CD4-positive, CD25-positive, alpha-beta regulatory T cell (primary cell): Measurements from ENCODE around the gene PRICKLE1. TPM values are rescaled to one million over a fixed set of nuclear protein-coding genes. Genes with fewer than 3 reads are reported as not detected.

Experiments
- ATAC-seq, 2 donors: fragments of 150-1000 bp; cut with Tn5 transposase; one replicate each; pipeline ENCODE4 v1.10.0; 2021; ENCODE audit warnings: low read depth in 2 of 2, moderate number of reproducible peaks in 2 of 2, moderate library complexity in 1 of 2
- DNase-seq, 3 donors: peaks; one replicate each; pipeline versions ENCODE4 v3.0.0 to v3.0.0-alpha.2; 2012 to 2022; ENCODE audit warnings: mixed read lengths in 1 of 3
- H3K27ac ChIP-seq: one replicate; pipeline ENCODE4 v1.7.0; 2013; ENCODE audit warnings: mild to moderate bottlenecking, low read length; ENCODE audit not compliant: insufficient read depth, poor library complexity, severe bottlenecking
- H3K27me3 ChIP-seq: one replicate; pipeline ENCODE4 v1.7.0; 2013; ENCODE audit warnings: low read length; ENCODE audit not compliant: control insufficient read depth, insufficient read depth
- H3K36me3 ChIP-seq: one replicate; pipeline ENCODE4 v1.7.0; 2013; ENCODE audit warnings: mild to moderate bottlenecking, low read length, moderate library complexity; ENCODE audit not compliant: control insufficient read depth, insufficient read depth
- H3K4me1 ChIP-seq: 2 replicates; pipeline ENCODE4 v1.7.0; 2013; ENCODE audit warnings: mild to moderate bottlenecking, low read length; ENCODE audit not compliant: insufficient read depth, control insufficient read depth, poor library complexity, severe bottlenecking
- H3K4me3 ChIP-seq: one replicate; pipeline ENCODE4 v1.7.0; 2013; ENCODE audit warnings: low read depth, mild to moderate bottlenecking, low read length, moderate library complexity
- H3K9me3 ChIP-seq, 2 experiments: 1 replicate in 1 of 2; 2 replicates in 1 of 2; pipeline ENCODE4 v1.7.0; 2013; ENCODE audit warnings: low read length in 2 of 2, mild to moderate bottlenecking in 1 of 2, moderate library complexity in 1 of 2; ENCODE audit not compliant: control insufficient read depth in 2 of 2
- H3K27ac Mint-ChIP-seq, 3 donors: one replicate each; pipeline ENCODE4 v1.8.0; 2020 to 2022; ENCODE audit warnings: mild to moderate bottlenecking in 3 of 3, mixed read lengths in 3 of 3, moderate library complexity in 2 of 3
- H3K27me3 Mint-ChIP-seq: one replicate; pipeline ENCODE4 v1.8.0; 2022; ENCODE audit warnings: mild to moderate bottlenecking, mixed read lengths
- H3K36me3 Mint-ChIP-seq: one replicate; pipeline ENCODE4 v1.8.0; 2020; ENCODE audit warnings: mixed read lengths
- H3K4me1 Mint-ChIP-seq, 4 donors: one replicate each; pipeline ENCODE4 v1.8.0; 2020 to 2022; ENCODE audit warnings: mixed read lengths in 4 of 4, mild to moderate bottlenecking in 1 of 4
- H3K4me3 Mint-ChIP-seq, 4 donors: one replicate each; pipeline ENCODE4 v1.8.0; 2020 to 2022; ENCODE audit warnings: mild to moderate bottlenecking in 4 of 4, mixed read lengths in 4 of 4, moderate library complexity in 3 of 4
- H3K9me3 Mint-ChIP-seq, 7 donors: one replicate each; pipeline ENCODE4 v1.8.0; 2020 to 2022; ENCODE audit warnings: mixed read lengths in 7 of 7, mild to moderate bottlenecking in 3 of 7, moderate library complexity in 2 of 7
- polyA plus RNA-seq, 4 donors: library from polyadenylated mRNA; unstranded; fragments of 300-500 nt; fragmentation: Illumina TruSeq; gene quantifications; one replicate each; pipeline ENCODE4 v1.2.3, GENCODE V29; 2021
- total RNA-seq: library from RNA; stranded (reverse); gene quantifications from one replicate; pipeline ENCODE4 v1.2.3, GENCODE V29; 2022

Gene PRICKLE1
- total and polyA plus RNA-seq, 5 donors from 2014 or later, result 0.05 to 2.2 (median 0.46) TPM; not detected in 1

DNA sequence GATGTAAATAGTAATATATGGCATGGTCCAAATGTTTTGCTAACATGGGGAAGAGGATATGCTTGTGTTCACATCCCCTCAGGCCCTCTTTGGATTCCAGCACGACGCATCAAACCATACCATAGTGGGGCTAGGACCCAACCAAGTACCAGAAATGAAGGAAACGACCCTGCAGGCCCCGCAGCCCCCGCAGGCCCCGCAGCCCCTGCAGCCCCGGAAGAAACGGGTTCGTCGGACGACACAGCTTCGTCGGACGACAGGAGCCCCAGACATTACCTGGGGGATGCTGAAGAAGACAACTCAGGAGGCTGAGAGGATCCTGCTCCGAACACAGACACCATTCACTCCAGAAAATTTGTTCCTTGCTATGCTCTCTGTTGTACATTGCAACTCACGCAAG, 143.7 kb downstream of the PRICKLE1 start:
- Histone ChIP-seq H3K4me3 (no peak overlapping the region), H3K9me3 (peaks cover 3 to 4% of the 10 kb centered on the region in 2 experiments), H3K36me3 (peaks cover 69% of the 10 kb centered on the region), H3K27me3 (no peaks in the 10 kb centered on the region), H3K4me1 (no peaks in the 10 kb centered on the region), H3K27ac (no peak overlapping the region)
- Mint-ChIP-seq H3K27me3 (no peaks in the 10 kb centered on the region), H3K4me1 (no peaks in the 10 kb centered on the region), H3K36me3 (peaks cover 85% of the 10 kb centered on the region), H3K4me3 (no peak overlapping the region), H3K27ac (no peak overlapping the region), H3K9me3 (peaks cover 0 to 11% (median 1%) of the 10 kb centered on the region in 7 donors)
- DNase-seq, result no peak
- no peak for ATAC-seq

DNA sequence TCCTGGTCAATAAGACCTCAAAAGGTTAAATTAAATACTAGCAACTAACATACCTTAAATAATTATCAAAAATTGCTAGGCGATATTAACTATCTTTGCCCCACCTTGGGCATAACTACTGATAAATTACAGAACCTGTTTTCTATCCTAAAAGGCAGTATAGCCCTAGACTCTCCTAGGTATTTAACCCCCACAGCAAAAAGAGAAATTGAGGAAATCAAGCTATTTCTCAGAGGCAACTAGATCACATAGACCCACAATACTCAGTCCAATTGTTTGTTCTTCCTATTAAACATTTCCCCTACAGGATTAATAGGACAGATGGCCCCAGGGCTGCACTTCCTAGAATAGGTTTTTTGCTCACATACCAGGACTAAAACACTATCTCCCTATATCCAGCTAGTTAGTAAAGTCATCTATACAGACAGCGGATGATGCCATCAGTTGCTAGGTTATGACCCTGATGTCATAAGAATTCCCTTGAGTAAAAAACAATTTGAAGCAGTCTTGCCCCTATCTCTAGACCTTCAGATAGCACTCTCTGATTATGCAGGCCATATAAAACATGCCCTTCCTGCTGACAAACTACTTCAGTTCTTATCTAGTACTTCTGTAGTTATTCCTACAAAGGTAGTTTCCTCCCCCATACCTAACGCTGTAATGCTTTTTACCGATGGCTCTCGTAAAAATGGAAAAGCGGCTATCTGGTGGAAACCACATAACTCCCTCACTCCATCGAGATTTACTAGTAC, 145.2 kb downstream of the PRICKLE1 start:
- DNase-seq (no peak), ATAC-seq (no peak)
- peaks cover 82% of the 10 kb centered on the region for H3K36me3 Mint-ChIP-seq
- Histone ChIP-seq H3K27ac (no peak overlapping the region), H3K4me1 (no peaks in the 10 kb centered on the region), H3K9me3 (peaks cover 3 to 4% of the 10 kb centered on the region in 2 experiments), H3K4me3 (no peak overlapping the region), H3K27me3 (no peaks in the 10 kb centered on the region), H3K36me3 (peaks cover 71% of the 10 kb centered on the region)
- peaks cover 0 to 11% (median 1%) of the 10 kb centered on the region in 7 donors for H3K9me3 Mint-ChIP-seq
- H3K27ac Mint-ChIP-seq, result no peak overlapping the region
- H3K4me3 Mint-ChIP-seq, result no peak overlapping the region
- no peaks in the 10 kb centered on the region for H3K27me3 Mint-ChIP-seq
- H3K4me1 Mint-ChIP-seq, result no peaks in the 10 kb centered on the region

DNA sequence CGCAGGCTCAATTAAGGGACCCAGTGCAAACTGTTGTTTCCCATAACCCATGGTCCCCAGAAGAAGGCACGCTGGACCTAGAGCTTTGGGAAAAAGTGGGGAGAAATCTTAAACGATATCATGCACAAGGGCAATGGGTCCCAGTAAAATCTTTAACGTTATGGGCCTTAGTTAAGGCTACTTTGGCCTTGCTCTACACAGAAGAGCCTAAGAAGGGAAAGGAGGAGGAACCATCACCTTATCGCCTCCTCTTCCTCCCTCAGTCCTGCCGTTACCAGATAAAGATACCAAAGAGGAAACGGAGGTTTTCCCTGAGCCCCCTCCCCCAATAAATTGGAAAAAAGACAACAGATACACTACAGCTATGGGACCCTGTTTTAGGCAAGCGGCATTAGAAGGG, 146.7 kb downstream of the PRICKLE1 start:
- peaks cover 0 to 11% (median 1%) of the 10 kb centered on the region in 7 donors for H3K9me3 Mint-ChIP-seq
- Histone ChIP-seq H3K4me1 (no peaks in the 10 kb centered on the region), H3K9me3 (peaks cover 3 to 4% of the 10 kb centered on the region in 2 experiments), H3K27me3 (no peaks in the 10 kb centered on the region), H3K36me3 (peaks cover 71% of the 10 kb centered on the region), H3K4me3 (no peak overlapping the region), H3K27ac (no peak overlapping the region)
- peaks cover 0 to 4% (median 0%) of the 10 kb centered on the region in 4 donors for H3K4me1 Mint-ChIP-seq
- no peak for DNase-seq
- ATAC-seq, result no peak
- H3K4me3 Mint-ChIP-seq, result no peak overlapping the region
- peaks cover 76% of the 10 kb centered on the region for H3K36me3 Mint-ChIP-seq
- no peaks in the 10 kb centered on the region for H3K27me3 Mint-ChIP-seq
- H3K27ac Mint-ChIP-seq, result no peak overlapping the region

DNA sequence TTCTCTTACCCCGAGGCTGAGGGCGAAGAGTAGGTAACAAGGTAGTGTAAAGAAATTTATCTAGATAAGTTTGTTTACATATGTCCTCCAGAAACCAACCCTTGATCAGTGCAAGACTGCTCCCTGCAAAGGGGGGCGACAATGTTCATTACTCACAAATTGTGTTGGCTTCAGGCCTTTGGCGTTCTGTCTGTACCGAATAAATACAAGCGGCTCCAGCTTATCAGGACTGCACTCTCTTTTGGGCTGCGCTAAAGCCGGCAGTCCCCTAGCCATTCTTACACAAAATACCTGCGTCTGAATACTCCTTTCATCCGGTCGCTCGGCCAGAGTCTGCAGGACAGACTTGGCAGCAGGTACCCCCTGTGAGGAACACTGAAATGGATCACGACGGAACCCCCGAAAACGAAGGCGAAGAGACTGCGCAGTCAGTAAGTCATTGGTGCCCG, 147.2 kb downstream of the PRICKLE1 start:
- peaks cover 0 to 11% (median 1%) of the 10 kb centered on the region in 7 donors for H3K9me3 Mint-ChIP-seq
- Histone ChIP-seq H3K27ac (no peak overlapping the region), H3K4me3 (no peak overlapping the region), H3K27me3 (no peaks in the 10 kb centered on the region), H3K36me3 (peaks cover 69% of the 10 kb centered on the region), H3K4me1 (no peaks in the 10 kb centered on the region), H3K9me3 (peaks cover 3 to 4% of the 10 kb centered on the region in 2 experiments)
- ATAC-seq (no peak), DNase-seq (no peak)
- H3K27ac Mint-ChIP-seq, result no peak overlapping the region
- peaks cover 0 to 4% (median under 1%) of the 10 kb centered on the region in 4 donors for H3K4me1 Mint-ChIP-seq
- H3K36me3 Mint-ChIP-seq, result peaks cover 76% of the 10 kb centered on the region
- H3K27me3 Mint-ChIP-seq, result no peaks in the 10 kb centered on the region
- H3K4me3 Mint-ChIP-seq, result no peak overlapping the region

DNA sequence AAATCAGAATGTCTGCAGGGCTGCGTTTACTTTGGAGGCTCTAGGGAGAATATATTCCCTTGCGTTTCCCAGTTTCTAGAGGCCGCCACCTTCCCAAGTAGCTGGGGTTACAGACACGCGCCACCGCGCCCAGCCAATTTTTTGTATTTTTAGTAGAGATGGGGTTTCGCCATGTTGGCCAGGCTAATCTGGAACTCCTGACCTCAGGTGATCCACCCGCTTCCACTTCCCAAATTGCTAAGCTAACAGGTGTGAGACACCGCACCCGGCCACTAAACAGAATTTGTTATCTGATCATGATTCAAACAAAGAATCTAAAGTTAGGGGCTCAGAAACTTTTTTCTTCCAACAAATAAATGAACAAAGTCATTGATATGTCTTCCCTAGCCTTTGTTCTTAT, 148.9 kb downstream of the PRICKLE1 start:
- H3K36me3 Mint-ChIP-seq, result peaks cover 69% of the 10 kb centered on the region
- no peaks in the 10 kb centered on the region for H3K27me3 Mint-ChIP-seq
- DNase-seq (no peak), ATAC-seq (no peak)
- Histone ChIP-seq H3K27ac (no peak overlapping the region), H3K4me3 (no peak overlapping the region), H3K9me3 (peaks cover 3 to 4% of the 10 kb centered on the region in 2 experiments), H3K4me1 (no peaks in the 10 kb centered on the region), H3K36me3 (peaks cover 53% of the 10 kb centered on the region), H3K27me3 (no peaks in the 10 kb centered on the region)
- H3K4me3 Mint-ChIP-seq, result no peak overlapping the region
- H3K9me3 Mint-ChIP-seq, result peaks cover 0 to 11% (median 1%) of the 10 kb centered on the region in 7 donors
- no peak overlapping the region for H3K27ac Mint-ChIP-seq
- H3K4me1 Mint-ChIP-seq, result peaks cover 4 to 10% (median 6%) of the 10 kb centered on the region in 4 donors

DNA sequence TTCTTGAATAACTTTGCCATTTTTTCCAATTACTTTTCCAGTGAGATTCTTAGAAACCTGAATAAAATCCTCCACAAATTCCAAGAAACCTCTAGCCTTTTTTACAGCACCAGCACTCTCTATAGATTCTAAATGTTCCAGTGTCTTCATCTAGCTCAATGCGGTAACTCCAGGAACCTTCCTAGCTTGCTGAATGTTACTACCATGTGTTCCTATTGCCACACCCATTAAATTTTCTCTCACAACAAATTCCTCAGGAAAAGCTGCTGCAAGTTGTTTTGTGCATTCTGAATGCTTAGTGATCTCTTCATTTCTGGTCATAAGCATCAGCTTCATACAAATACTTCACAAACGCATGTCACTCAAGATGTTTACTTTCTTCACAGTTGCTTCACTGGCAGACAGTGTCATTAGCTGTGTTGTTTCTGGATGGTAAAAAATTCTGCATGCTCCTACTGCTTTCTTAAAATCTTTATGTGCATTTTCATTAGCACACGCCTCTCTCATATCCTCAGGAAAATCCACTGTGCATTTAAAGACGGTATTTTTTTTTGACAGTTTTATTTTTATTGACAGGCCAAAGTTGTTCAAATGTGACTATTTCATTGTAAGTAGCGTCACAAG, 156.9 kb downstream of the PRICKLE1 start:
- no peaks in the 10 kb centered on the region for H3K27me3 Mint-ChIP-seq
- H3K9me3 ChIP-seq, result no peaks in the 10 kb centered on the region
- H3K27me3 ChIP-seq, result no peaks in the 10 kb centered on the region
- no peak overlapping the region for H3K4me3 ChIP-seq
- no peak overlapping the region for H3K4me3 Mint-ChIP-seq
- H3K36me3 ChIP-seq, result peaks cover 20% of the 10 kb centered on the region
- no peak for DNase-seq
- H3K36me3 Mint-ChIP-seq, result peaks cover 45% of the 10 kb centered on the region
- no peaks in the 10 kb centered on the region for H3K4me1 ChIP-seq
- H3K9me3 Mint-ChIP-seq, result peaks cover 0 to 2% (median 0%) of the 10 kb centered on the region in 7 donors
- no peak overlapping the region for H3K27ac Mint-ChIP-seq
- no peak overlapping the region for H3K27ac ChIP-seq
- ATAC-seq, result no peak
- H3K4me1 Mint-ChIP-seq, result peaks cover 9 to 21% (median 13%) of the 10 kb centered on the region in 4 donors

DNA sequence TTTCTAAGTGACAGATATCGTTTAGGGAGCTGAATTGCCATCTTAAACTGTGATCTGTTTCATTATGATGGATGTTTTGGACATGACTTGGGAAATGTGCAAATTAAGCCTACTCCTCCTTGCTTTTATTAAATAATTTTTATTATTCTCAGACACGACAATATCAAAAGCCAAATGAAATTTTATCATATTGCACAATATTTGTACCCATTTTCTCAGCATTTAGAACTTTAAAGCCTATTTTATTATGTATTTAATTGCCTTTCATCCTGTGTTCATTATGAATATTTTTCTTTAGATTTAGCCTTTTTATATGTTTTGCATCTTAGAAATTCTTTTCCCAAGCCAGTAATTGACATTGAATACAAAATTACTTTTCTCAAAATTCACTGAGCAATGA, 160.7 kb downstream of the PRICKLE1 start:
- H3K9me3 ChIP-seq, result no peaks in the 10 kb centered on the region
- no peaks in the 10 kb centered on the region for H3K27me3 Mint-ChIP-seq
- DNase-seq, result no peak
- H3K36me3 ChIP-seq, result peaks cover 20% of the 10 kb centered on the region
- H3K4me1 Mint-ChIP-seq, result peaks cover 5 to 21% (median 16%) of the 10 kb centered on the region in 4 donors
- H3K27me3 ChIP-seq, result no peaks in the 10 kb centered on the region
- no peak overlapping the region for H3K4me3 Mint-ChIP-seq
- H3K27ac Mint-ChIP-seq, result no peak overlapping the region
- no peaks in the 10 kb centered on the region for H3K4me1 ChIP-seq
- H3K27ac ChIP-seq, result no peak overlapping the region
- peaks cover 51% of the 10 kb centered on the region for H3K36me3 Mint-ChIP-seq
- no peak overlapping the region for H3K4me3 ChIP-seq
- H3K9me3 Mint-ChIP-seq, result peaks cover 0 to 2% (median 0%) of the 10 kb centered on the region in 7 donors
- no peak for ATAC-seq
